GM12878 (cell line): ENCODE results near the gene BMPR1B.

Experiments used
- EP300 ChIP-seq, 2 experiments: fragments of 150-350 bp in 1 of 2; IDR thresholded peaks; 2 replicates each; pipeline ENCODE4 v1.6.1; 2011 to 2012; ENCODE audit warnings: low read depth in 2 of 2, low read length in 2 of 2, borderline replicate concordance in 1 of 2, improper control_type of control experiment in 1 of 2, inconsistent platforms in 1 of 2; ENCODE audit not compliant: control insufficient read depth in 1 of 2
- NFYB ChIP-seq: IDR thresholded peaks from 2 replicates; pipeline ENCODE4 v1.6.1; 2011; ENCODE audit warnings: low read depth, mild to moderate bottlenecking, low read length, improper control_type of control experiment, moderate library complexity; ENCODE audit not compliant: insufficient read depth
- SMC3 ChIP-seq: IDR thresholded peaks from 2 replicates; pipeline ENCODE4 v1.6.1; 2011; ENCODE audit warnings: low read length, improper control_type of control experiment, borderline replicate concordance
- SUZ12 ChIP-seq: fragments of 200-600 bp; sonication (generic); IDR thresholded peaks from one replicate; pipeline ENCODE4 v1.6.1; 2018; ENCODE audit warnings: antibody characterized with exemption, mild to moderate bottlenecking; ENCODE audit not compliant: unreplicated experiment
- TAF1 ChIP-seq: IDR thresholded peaks from 2 replicates; pipeline ENCODE4 v1.6.1; 2011; ENCODE audit warnings: mild to moderate bottlenecking, low read depth, low read length, borderline replicate concordance
- TF ChIP-seq, protein P1 (sequence below), 3 experiments: IDR thresholded peaks in 2 of 3; conservative IDR thresholded peaks in 1 of 3; 2 replicates each; pipeline ENCODE4 v1.5.1; 2011; ENCODE audit warnings: low read depth in 3 of 3, low read length in 3 of 3, mild to moderate bottlenecking in 3 of 3, control low read depth in 2 of 3, moderate library complexity in 2 of 3, inconsistent platforms in 1 of 3, mixed read lengths in 1 of 3; ENCODE audit not compliant: control insufficient read depth in 2 of 3, insufficient read depth in 1 of 3; ENCODE audit errors: extremely low read depth in 1 of 3

DNA sequence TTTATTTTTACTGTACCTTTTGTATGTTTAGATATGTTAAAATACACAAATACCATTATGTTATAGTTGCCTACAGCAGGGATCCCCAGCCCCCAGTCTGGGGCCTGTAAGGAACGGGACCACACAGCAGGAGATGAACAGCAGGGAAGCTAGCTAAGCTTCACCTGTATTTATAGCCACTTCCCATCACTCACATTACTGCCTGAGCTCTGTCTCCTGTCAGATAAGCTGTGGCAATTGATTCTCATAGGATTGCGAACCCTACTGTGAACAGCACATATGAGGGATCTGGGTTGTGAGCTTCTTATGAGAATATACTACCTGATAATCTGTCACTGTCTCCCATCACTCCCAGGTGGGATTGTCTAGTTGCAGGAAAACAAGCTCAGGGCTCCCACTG lies 73.9 kb downstream of the BMPR1B start:
- TF ChIP-seq, protein P1, sequence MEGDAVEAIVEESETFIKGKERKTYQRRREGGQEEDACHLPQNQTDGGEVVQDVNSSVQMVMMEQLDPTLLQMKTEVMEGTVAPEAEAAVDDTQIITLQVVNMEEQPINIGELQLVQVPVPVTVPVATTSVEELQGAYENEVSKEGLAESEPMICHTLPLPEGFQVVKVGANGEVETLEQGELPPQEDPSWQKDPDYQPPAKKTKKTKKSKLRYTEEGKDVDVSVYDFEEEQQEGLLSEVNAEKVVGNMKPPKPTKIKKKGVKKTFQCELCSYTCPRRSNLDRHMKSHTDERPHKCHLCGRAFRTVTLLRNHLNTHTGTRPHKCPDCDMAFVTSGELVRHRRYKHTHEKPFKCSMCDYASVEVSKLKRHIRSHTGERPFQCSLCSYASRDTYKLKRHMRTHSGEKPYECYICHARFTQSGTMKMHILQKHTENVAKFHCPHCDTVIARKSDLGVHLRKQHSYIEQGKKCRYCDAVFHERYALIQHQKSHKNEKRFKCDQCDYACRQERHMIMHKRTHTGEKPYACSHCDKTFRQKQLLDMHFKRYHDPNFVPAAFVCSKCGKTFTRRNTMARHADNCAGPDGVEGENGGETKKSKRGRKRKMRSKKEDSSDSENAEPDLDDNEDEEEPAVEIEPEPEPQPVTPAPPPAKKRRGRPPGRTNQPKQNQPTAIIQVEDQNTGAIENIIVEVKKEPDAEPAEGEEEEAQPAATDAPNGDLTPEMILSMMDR (IDR thresholded peaks at IDR 0.05 in 2 of 3, conservative IDR thresholded peaks at IDR 0.05 in 1 of 3; ENCODE audit: control insufficient read depth in 2 of 3, extremely low read depth in 1 of 3, insufficient read depth in 1 of 3, low read depth in 3 of 3, low read length in 3 of 3) = no peak
- no peak for TF ChIP-seq TAF1
- TF ChIP-seq SUZ12 = no peak
- TF ChIP-seq NFYB = no peak
- no peak for TF ChIP-seq SMC3
- no peak for TF ChIP-seq EP300 (IDR thresholded peaks at IDR 0.05; ENCODE audit: borderline replicate concordance in 1 of 2, control insufficient read depth in 1 of 2, low read depth in 2 of 2, low read length in 2 of 2)
